Stimulated activated CD4-positive, alpha-beta T cell treated with anti-CD3 and anti-CD28 coated beads, Interleukin-2, amount 100 ng/mL, for 4 hours (primary cell): ENCODE data around the gene TBC1D22A.

ENCODE experiments used
- DNase-seq: peaks from one replicate; pipeline ENCODE4 v3.0.0-alpha.2; 2020; ENCODE audit warnings: low read depth

Gene TBC1D22A

DNA sequence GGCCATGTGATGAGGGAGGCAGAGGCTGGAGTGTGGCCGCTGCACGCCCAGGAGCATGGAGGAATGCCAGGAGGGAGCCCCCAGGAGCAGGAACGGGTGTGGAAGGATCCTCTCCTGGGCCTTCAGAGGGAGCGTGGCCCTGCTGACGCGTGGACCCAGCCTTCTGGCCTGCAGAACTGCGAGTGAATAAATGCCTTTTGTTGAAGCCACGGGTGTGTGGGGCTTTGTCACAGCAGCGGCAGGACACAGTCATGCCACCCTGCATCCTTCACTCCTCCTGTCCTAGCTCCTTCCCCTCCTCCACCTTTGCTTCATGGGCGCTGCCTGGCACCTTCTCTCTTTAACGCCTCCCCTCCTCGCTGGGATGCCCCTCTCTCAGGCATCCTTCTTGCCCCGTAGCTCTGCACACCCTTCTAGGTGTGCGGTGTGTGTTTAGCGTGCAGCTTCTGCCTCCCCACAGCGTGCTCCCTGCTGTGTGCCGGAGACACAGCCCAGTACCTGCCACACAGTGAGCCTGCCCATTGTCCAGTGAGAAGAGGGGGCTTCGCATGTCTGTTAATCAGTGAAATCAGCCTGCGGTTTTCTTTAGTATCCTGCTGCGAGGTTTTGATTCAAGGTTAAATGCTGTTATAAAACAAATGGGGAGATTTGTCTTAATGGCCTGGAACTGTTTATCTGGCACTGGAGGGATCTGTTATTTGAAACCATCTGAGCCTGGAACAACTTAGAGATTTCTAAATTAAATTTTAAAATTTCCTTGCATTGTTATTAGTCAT is 459.6 kb downstream of the TBC1D22A start:
- no peak for DNase-seq
